ENCODE data around the gene SYNE1. TPM values are rescaled to one million over a fixed set of nuclear protein-coding genes. Genes with fewer than 3 reads are reported as not detected.
"Not testable (repeated sequence)": the region's sequence is repeated elsewhere in the genome, so short reads cannot be mapped to it uniquely, and the experiment has no call there.

The SYNE1 gene, protein sequence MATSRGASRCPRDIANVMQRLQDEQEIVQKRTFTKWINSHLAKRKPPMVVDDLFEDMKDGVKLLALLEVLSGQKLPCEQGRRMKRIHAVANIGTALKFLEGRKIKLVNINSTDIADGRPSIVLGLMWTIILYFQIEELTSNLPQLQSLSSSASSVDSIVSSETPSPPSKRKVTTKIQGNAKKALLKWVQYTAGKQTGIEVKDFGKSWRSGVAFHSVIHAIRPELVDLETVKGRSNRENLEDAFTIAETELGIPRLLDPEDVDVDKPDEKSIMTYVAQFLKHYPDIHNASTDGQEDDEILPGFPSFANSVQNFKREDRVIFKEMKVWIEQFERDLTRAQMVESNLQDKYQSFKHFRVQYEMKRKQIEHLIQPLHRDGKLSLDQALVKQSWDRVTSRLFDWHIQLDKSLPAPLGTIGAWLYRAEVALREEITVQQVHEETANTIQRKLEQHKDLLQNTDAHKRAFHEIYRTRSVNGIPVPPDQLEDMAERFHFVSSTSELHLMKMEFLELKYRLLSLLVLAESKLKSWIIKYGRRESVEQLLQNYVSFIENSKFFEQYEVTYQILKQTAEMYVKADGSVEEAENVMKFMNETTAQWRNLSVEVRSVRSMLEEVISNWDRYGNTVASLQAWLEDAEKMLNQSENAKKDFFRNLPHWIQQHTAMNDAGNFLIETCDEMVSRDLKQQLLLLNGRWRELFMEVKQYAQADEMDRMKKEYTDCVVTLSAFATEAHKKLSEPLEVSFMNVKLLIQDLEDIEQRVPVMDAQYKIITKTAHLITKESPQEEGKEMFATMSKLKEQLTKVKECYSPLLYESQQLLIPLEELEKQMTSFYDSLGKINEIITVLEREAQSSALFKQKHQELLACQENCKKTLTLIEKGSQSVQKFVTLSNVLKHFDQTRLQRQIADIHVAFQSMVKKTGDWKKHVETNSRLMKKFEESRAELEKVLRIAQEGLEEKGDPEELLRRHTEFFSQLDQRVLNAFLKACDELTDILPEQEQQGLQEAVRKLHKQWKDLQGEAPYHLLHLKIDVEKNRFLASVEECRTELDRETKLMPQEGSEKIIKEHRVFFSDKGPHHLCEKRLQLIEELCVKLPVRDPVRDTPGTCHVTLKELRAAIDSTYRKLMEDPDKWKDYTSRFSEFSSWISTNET (N-terminal part only)
- total RNA-seq: 10 to 100 TPM; 29.1 to 51.5 (median 45.6) TPM

GRCh38 chr6:152637296-152638047 lies at the start of gene SYNE1:
Gene SYNE1 (minus strand): TSS chr6:152637362. CDS start chr6:152628331, 9,031 bp downstream.
- Histone ChIP-seq H3K4me3 (peak within 1 kb of the TSS; percentile 58 to 73 (median 62)), H3K9me3 (no peaks in the 10 kb centered on the region), H3K4me1 (peaks cover 0 to 6% of the 10 kb centered on the region in 2 donors), H3K27ac (peak within 1 kb of the TSS in 3 of 4 donors; percentile 46 to 63 (median 53)), H3K27me3 (no peaks in the 10 kb centered on the region), H3K36me3 (no peaks in the 10 kb centered on the region)
- no peak for TF ChIP-seq POLR2A (IDR thresholded peaks at IDR 0.05)
- TF ChIP-seq, protein P1, sequence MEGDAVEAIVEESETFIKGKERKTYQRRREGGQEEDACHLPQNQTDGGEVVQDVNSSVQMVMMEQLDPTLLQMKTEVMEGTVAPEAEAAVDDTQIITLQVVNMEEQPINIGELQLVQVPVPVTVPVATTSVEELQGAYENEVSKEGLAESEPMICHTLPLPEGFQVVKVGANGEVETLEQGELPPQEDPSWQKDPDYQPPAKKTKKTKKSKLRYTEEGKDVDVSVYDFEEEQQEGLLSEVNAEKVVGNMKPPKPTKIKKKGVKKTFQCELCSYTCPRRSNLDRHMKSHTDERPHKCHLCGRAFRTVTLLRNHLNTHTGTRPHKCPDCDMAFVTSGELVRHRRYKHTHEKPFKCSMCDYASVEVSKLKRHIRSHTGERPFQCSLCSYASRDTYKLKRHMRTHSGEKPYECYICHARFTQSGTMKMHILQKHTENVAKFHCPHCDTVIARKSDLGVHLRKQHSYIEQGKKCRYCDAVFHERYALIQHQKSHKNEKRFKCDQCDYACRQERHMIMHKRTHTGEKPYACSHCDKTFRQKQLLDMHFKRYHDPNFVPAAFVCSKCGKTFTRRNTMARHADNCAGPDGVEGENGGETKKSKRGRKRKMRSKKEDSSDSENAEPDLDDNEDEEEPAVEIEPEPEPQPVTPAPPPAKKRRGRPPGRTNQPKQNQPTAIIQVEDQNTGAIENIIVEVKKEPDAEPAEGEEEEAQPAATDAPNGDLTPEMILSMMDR (IDR thresholded peaks at IDR 0.05 in 4 of 5, conservative IDR thresholded peaks at IDR 0.05 in 1 of 5): no peak
- intact Hi-C loops (cut with DNase I; ENCODE audit: low total_unique reads): no loop called here
- DNase-seq (no peak), ATAC-seq (peak in 1 of 2 donors; percentile 21)
- in situ Hi-C loops (cut with MboI; ENCODE audit: low sequenced_read_pairs in 4 of 4): no loop called here

DNA sequence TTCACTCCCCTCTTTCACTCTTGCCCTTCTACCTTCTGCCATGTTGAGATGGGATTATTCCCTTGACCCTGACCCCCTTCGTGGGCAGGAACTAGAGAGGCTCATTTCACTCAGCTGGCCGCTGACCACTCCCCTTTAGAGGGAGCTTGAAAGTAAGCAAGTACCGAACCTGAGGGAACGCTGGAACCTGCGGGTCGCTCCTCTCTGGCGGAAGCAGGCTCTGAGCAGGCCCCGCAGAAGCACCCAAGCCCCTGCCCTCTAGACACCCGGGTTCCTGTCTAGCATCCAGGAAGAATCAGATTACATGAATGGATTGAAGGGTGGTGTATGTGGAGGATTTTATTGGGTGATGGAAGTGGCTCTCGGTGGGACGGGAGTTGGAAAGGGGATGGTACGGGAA lies 48.7 kb upstream of the SYNE1 start:
- intact Hi-C loops (cut with DNase I; ENCODE audit: low total_unique reads): no loop called here
- Histone ChIP-seq H3K27me3 (no peaks in the 10 kb centered on the region), H3K9me3 (no peaks in the 10 kb centered on the region), H3K27ac (no peak overlapping the region), H3K4me3 (no peak overlapping the region), H3K36me3 (no peaks in the 10 kb centered on the region), H3K4me1 (no peaks in the 10 kb centered on the region)
- TF ChIP-seq, protein P1 (IDR thresholded peaks at IDR 0.05 in 4 of 5, conservative IDR thresholded peaks at IDR 0.05 in 1 of 5): no peak
- no peak for TF ChIP-seq POLR2A (IDR thresholded peaks at IDR 0.05)
- in situ Hi-C loops (cut with MboI; ENCODE audit: low sequenced_read_pairs in 4 of 4): no loop called here
- DNase-seq (no peak), ATAC-seq (no peak)

DNA sequence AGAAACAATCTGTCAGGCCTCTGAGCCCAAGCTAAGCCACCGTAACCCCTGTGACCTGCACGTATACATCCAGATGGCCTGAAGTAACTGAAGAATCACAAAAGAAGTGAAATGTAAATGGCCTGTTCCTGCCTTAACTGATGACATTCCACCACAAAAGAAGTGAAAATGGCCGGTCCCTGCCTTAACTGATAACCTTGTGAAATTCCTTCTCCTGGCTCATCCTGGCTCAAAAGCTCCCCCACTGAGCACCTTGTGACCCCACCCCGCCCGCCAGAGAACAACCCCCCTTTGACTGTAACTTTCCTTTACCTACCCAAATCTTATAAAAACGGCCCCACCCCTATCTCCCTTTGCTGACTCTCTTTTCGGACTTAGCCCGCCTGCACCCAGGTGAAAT lies 45.8 kb upstream of the SYNE1 start:
- in situ Hi-C loops (cut with MboI; ENCODE audit: low sequenced_read_pairs in 4 of 4): not testable (repeated sequence)

DNA sequence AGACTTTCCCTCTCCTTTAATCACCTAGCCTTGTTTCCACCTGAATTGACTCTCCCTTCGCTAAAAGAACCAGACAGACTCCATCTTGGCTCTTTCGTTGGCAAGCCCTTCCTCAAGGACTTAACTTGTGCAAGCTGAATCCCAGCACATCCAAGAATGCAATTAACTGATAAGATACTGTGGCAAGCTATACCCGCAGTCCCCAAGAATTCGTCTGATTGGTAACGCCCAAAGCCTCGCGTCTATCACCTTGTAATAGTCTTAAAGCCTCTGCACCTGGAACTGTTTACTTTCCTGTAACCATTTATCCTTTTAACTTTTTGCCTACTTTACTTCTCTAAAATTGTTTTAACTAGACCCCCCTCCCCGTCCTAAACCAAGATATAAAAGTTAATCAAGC lies 45.0 kb upstream of the SYNE1 start:
- H3K4me1 ChIP-seq: no peaks in the 10 kb centered on the region
- no peaks in the 10 kb centered on the region for H3K36me3 ChIP-seq
- DNase-seq (no peak), ATAC-seq (no peak)
- no peak overlapping the region for H3K4me3 ChIP-seq
- H3K27me3 ChIP-seq: no peaks in the 10 kb centered on the region
- in situ Hi-C loops (cut with MboI; ENCODE audit: low sequenced_read_pairs in 4 of 4) (no loop called here), intact Hi-C loops (cut with DNase I; ENCODE audit: low total_unique reads) (no loop called here)
- no peaks in the 10 kb centered on the region for H3K9me3 ChIP-seq
- H3K27ac ChIP-seq: no peak overlapping the region
- TF ChIP-seq POLR2A (IDR thresholded peaks at IDR 0.05): no peak
- TF ChIP-seq, protein P1 (IDR thresholded peaks at IDR 0.05 in 4 of 5, conservative IDR thresholded peaks at IDR 0.05 in 1 of 5): no peak

More for the DNA sequence above, 45.8 kb upstream of the SYNE1 start:
- H3K9me3 ChIP-seq; H3K27me3 ChIP-seq; DNase-seq; intact Hi-C loops (cut with DNase I; ENCODE audit: low total_unique reads); H3K4me1 ChIP-seq; H3K36me3 ChIP-seq; ATAC-seq; H3K27ac ChIP-seq; H3K4me3 ChIP-seq: not testable (repeated sequence)
